ENCODE results near the gene ADAM15. TPM values are rescaled to one million over a fixed set of nuclear protein-coding genes. Genes with fewer than 3 reads are reported as not detected.

The ADAM15 gene
- polyA plus RNA-seq, 1 donor, result 69.3 TPM

DNA sequence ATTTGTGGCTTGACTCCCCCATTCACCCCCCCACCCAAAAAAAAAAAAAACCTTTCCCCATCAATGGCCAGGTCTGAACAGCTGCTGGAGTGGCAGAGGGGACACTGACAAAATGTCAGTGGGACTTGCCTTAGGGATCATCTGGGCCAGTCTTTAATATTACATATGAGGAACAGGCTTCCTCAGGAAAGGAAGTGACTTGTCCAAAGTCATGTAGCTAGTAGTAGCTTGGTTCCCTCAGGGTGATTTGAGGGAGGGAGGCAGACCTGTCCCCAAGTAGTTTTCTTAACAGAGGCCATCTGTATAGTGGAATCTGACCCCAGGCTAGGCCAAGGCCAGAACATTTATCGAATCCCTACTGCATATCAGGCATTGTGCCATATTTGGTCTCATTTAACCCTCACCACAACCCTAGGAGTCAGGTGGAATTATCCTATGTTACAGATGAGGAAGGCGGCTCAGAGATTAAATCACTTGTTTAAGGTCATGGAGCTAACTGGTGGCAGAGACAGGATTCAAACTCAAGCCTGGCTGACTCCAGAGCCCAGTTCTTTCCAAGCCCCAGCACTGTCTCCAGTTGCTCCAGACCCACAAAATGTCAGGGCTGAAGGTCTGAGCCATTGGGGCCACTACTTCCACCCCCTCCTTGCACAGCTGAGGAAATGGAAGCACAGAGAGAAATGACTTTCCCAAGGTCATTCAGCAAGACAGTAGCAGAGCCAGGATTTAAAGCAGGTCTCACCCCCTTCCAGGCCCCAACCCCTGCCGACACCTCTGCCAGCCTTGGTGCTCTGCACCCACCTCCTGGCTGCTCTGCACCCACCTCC, 38.1 kb upstream of the ADAM15 start:
- DNase-seq, result no peak

DNA sequence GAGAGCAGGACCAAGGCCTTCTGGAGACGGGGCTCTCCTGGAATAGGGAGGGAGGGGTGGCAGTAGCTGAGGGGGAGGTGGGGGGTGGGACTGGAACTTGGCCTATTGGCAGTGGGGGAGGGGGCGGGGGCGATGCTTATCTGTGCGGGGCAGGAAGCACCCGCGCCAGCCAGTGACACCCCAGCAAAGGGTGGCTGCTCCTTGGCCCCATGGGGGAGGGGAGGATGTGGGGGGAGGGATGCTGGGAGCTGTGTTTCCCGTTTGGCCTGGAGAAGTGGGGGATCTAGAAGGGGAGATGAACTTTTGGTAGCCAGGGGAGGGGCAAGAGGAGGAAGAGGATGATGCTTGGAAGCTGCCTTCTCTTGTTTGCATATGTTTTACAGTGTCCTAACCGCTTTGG, 37.5 kb upstream of the ADAM15 start:
- DNase-seq, result no peak

DNA sequence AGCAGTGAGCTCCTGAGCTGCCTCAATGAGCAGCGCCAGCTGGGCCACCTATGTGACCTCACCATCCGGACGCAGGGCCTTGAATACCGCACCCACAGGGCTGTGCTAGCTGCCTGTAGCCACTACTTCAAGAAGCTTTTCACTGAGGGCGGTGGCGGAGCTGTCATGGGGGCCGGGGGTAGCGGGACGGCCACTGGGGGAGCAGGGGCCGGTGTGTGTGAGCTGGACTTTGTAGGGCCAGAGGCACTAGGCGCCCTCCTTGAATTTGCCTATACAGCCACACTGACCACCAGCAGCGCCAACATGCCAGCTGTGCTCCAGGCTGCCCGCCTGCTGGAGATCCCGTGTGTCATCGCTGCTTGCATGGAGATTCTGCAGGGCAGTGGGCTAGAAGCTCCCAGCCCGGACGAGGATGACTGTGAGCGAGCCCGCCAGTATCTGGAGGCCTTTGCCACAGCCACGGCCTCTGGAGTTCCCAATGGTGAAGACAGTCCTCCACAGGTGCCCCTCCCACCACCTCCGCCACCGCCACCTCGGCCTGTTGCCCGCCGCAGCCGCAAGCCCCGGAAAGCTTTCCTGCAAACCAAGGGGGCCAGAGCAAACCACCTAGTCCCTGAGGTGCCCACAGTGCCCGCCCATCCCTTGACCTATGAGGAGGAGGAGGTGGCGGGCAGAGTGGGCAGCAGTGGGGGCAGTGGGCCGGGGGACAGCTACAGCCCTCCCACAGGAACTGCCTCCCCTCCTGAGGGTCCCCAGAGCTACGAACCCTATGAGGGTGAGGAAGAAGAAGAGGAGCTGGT, 36.2 kb upstream of the ADAM15 start:
- no peak for DNase-seq

DNA sequence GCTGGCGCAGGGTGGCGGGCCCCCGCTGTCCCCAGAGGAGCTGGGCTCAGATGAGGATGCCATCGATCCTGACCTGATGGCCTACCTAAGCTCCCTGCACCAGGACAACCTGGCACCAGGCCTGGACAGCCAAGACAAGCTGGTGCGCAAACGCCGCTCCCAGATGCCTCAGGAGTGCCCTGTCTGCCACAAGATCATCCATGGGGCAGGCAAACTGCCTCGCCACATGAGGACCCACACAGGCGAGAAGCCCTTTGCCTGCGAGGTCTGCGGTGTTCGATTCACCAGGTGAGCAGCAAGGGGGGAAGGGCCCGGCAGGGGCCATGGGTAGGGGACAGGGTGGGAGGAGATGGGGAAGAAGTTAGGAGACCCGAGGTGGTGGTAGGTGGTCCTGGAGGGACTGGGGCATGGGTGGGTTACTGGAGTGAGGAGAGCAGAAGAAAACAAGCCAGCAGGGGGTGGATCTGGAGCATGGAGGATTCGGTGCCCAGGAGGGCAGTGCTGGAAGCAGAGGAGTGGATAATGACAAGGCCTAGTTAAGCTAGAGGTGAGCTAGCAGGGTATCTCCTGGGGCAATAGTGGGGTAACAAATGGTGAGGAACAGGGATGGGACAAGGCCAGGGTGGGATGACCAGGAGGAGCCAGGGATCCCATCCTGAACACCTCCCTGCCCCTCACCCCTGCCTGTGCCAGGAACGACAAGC, 35.4 kb upstream of the ADAM15 start:
- DNase-seq, result no peak

DNA sequence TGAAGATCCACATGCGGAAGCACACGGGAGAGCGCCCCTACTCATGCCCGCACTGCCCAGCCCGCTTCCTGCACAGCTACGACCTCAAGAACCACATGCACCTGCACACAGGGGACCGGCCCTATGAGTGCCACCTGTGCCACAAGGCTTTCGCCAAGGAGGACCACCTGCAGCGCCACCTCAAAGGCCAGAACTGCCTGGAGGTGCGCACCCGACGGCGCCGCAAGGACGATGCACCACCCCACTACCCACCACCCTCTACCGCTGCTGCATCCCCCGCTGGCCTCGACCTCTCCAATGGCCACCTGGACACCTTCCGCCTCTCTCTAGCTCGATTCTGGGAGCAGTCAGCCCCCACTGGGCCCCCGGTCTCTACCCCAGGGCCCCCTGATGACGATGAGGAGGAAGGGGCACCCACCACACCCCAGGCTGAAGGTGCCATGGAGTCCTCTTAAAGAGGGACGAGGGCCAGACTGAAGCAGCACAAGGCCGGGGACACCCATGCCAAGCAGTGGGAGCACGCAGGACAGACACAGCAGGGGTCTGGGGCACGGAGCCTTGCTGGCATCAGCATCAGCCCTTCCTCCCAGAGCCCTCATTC, 34.8 kb upstream of the ADAM15 start:
- DNase-seq, result no peak

- DNase-seq, result peak; percentile 88
Observed at GRCh38 chr1:155017041-155017945, 33.8 kb upstream of the ADAM15 start.

DNA sequence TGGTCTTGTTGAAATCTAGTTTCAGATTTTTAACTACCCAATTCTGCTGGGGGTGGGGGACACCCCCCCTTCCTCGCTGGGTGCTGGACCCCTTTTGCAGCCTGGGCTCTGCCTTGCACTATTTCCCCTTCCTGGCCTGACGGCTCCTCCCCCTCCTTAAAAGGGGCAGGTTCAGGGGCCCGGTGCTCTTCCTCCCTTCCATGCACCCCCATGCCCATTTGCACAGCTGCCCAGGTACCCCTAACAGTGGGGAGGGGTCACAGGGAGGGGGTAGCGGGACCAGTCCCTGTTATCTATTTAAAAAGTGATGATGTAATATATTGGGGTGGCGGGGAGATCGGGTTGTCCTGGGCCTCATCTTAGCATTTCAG, 33.2 kb upstream of the ADAM15 start:
- DNase-seq, result no peak

GRCh38 chr1:155018617-155019348, 32.3 kb upstream of the ADAM15 start:
- DNase-seq, result no peak

DNA sequence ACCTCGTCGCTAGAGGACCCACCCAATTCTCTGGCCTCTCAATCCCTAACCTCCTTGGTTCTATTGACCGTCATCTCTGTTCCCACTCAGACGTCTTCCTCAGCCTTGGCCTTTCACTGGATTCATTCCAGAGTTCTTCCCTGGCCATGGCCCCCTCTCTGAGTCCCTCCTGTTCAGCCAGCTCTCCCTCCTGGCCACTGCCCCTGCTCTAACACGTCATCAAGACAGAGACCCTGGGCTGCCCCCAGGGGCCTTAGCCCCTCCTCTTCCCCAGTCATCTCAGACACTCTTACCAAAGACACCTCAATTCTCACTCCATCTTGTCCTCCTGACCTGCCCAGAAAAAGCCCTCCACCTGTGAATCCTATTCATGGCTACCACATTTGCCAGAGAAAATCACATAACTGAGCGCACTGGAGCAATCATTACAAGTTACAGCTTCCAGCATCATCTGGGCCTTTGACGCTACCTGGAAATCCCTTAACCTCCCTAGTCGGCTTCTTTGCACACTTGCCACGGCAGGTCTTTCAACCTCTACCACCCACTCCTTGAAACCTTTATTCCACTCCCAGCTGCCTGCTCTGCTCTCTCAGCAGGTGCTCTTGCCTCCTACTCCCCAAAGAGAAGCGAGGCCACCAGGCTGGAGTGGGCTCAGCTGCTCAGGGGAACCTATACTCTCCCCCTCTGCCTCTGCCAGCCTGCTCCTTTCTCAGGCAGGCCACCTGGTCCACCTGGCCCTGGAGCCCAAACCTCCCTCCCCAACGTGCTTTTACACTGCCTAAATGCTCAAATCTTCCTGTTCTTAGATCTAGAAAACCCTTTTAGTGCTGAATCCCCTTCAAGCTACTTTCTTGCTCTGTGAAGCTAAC, 31.5 kb upstream of the ADAM15 start:
- no peak for DNase-seq

DNA sequence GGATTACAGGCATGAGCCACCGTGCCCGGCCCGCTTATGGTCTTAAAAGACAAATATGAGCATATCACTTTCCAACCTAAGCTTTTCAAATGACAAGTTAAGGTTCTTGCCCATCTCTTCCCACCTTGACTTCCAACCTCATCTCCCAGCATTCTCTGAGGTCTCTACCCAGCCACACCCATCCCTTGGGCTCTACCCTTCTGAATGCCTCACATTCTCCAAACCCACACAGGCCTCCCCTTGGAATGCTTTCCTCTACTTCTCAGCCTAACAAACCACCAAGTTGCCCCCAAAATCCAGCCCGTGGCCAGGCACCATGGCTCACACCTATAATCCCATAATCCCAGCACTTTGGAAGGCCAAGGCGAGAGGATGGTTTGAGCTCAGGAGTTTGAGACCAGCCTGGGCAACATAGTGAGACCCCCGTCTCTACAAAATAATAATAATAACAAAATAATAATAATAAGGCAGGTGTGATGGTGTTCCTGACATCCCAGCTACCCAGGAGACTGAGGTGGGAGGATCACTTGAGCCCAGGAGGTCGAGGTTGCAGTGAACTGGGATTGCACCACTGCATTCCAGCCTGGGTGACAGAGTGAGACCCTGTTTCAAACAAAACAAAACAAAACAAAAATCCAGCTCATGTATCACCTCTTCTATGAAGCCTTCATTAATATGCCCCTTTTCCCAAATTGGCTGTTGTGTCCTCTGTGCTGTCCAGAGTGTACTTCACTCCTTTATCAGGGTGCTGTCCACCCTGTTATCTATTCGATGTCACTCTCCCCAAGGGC, 28.8 kb upstream of the ADAM15 start:
- DNase-seq, result no peak

- no peak for DNase-seq
Observed at GRCh38 chr1:155022927-155023236, 28.2 kb upstream of the ADAM15 start.

DNA sequence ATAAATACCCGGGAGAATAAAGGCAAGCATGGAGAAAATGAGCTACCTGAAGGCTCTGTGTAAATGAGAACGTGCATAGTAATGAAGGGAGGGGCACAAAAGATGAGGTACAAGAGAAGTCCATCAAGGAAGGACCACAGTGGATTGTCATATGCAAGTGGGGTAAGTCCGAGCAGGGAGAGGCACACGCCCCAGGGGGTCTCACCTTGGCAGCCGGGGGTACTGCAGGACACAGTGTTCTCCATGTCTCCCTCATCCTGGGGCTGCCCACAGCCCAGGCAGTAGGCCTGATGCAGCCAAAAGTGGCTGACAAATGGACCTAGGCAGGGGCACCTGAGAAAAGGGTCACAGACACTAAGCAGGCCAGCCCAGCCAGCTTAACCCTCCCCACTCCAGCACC, 27.5 kb upstream of the ADAM15 start:
- DNase-seq, result no peak

- no peak for DNase-seq
Observed at GRCh38 chr1:155024315-155024714, 26.8 kb upstream of the ADAM15 start.

DNA sequence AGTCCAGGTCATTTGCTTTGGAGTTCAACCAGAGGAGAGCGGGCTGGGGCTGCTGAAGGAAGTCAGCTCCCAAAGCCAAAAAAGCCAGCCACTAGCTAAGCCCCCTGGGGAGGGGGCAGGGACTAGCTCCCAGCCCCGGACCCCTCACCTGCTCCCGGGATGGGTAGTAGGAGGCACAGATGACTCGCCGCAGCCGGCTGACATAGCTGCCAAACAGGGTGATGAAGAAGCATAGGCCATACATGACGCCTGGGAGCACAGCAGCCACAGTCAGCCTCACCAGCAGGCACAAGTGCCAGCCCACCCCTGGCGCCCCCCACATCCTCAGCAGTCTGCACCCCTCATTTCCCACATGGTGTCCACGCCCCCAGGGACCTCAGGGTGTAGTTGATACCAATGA, 25.0 kb upstream of the ADAM15 start:
- DNase-seq, result no peak

DNA sequence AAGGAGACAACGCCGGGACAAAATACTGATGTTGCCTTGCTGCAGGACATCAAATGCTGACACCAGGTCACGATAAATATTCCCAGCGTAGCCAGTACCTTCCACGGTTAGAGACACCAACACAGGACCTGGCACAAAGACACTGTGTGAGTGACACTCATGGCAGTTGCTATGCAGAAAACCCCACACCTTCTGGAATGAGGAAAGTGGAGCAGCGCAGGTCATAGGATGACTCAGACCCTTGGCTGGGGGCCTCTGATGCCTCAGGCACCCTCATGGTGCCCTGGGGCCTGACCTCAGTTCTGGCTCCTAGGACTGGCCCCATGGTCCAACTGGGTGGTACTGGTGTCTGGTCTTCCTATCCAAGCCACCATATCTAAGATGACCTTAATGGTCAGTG, 24.5 kb upstream of the ADAM15 start:
- DNase-seq, result no peak

- DNase-seq, result no peak
Observed at GRCh38 chr1:155029513-155030242, 21.4 kb upstream of the ADAM15 start.

GRCh38 chr1:155030243-155030795, 20.8 kb upstream of the ADAM15 start:
- no peak for DNase-seq

GRCh38 chr1:155030899-155031298, 20.2 kb upstream of the ADAM15 start:
- DNase-seq, result no peak

Measured in hindlimb muscle (tissue), 1 donor.